ENCODE measurements around the gene TNS1.

DNA sequence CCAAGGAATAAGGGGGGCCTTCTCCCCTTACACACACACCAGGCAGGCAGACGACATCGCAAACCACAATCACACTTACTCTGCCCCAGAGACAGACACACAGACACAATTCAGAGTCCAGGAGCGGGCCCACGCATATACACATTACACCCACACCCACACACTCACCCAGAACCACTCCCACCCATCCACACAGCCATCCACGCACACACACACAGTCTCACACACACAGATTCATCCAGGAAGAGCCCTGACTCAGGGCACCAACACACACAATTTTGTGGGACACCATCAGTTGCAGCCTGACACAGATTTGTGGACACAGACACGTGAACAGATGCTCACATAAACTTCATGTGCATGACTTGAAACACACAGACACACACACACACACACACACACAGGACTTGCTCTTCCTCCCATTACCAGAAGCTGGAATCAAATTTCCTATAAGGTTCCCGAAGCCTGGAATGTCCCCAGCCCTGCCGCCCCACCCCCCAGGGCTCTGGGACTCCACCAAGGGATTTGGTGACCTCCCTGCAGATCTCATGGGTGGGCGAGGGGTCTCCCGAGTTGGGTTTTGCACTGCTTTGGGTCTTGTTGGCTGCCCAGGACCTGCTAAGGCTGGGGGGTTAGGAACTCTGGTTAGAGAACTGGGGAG lies 23.5 kb downstream of the TNS1 start:
- TF ChIP-seq TBL1XR1 (IDR thresholded peaks at IDR 0.05; ENCODE audit: low read depth, low read length) (no peak), BHLHE40 (IDR thresholded peaks at IDR 0.05; ENCODE audit: borderline replicate concordance in 1 of 2, low read depth in 2 of 2, low read length in 1 of 2) (no peak), SP1 (IDR thresholded peaks at IDR 0.05; ENCODE audit: low read depth, low read length) (no peak), DPF2 (IDR thresholded peaks at IDR 0.05) (no peak), POLR2A (IDR thresholded peaks at IDR 0.05; ENCODE audit: low read depth, low read length) (no peak), RAD51 (IDR thresholded peaks at IDR 0.05) (no peak), SUPT20H (IDR thresholded peaks at IDR 0.05; ENCODE audit: borderline replicate concordance, control insufficient read depth, low read depth, low read length) (no peak), CBFB (IDR thresholded peaks at IDR 0.05; ENCODE audit: low read depth) (no peak)
- TF ChIP-seq, protein P1, sequence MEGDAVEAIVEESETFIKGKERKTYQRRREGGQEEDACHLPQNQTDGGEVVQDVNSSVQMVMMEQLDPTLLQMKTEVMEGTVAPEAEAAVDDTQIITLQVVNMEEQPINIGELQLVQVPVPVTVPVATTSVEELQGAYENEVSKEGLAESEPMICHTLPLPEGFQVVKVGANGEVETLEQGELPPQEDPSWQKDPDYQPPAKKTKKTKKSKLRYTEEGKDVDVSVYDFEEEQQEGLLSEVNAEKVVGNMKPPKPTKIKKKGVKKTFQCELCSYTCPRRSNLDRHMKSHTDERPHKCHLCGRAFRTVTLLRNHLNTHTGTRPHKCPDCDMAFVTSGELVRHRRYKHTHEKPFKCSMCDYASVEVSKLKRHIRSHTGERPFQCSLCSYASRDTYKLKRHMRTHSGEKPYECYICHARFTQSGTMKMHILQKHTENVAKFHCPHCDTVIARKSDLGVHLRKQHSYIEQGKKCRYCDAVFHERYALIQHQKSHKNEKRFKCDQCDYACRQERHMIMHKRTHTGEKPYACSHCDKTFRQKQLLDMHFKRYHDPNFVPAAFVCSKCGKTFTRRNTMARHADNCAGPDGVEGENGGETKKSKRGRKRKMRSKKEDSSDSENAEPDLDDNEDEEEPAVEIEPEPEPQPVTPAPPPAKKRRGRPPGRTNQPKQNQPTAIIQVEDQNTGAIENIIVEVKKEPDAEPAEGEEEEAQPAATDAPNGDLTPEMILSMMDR (IDR thresholded peaks at IDR 0.05 in 2 of 3, conservative IDR thresholded peaks at IDR 0.05 in 1 of 3; ENCODE audit: control insufficient read depth in 2 of 3, extremely low read depth in 1 of 3, insufficient read depth in 1 of 3, low read depth in 3 of 3, low read length in 3 of 3) = no peak
- TF ChIP-seq, protein P2, sequence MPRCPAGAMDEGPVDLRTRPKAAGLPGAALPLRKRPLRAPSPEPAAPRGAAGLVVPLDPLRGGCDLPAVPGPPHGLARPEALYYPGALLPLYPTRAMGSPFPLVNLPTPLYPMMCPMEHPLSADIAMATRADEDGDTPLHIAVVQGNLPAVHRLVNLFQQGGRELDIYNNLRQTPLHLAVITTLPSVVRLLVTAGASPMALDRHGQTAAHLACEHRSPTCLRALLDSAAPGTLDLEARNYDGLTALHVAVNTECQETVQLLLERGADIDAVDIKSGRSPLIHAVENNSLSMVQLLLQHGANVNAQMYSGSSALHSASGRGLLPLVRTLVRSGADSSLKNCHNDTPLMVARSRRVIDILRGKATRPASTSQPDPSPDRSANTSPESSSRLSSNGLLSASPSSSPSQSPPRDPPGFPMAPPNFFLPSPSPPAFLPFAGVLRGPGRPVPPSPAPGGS (IDR thresholded peaks at IDR 0.05; ENCODE audit: borderline replicate concordance, insufficient read depth, low read depth, low read length, poor library complexity, severe bottlenecking) = no peak
- TF ChIP-seq, protein P3, sequence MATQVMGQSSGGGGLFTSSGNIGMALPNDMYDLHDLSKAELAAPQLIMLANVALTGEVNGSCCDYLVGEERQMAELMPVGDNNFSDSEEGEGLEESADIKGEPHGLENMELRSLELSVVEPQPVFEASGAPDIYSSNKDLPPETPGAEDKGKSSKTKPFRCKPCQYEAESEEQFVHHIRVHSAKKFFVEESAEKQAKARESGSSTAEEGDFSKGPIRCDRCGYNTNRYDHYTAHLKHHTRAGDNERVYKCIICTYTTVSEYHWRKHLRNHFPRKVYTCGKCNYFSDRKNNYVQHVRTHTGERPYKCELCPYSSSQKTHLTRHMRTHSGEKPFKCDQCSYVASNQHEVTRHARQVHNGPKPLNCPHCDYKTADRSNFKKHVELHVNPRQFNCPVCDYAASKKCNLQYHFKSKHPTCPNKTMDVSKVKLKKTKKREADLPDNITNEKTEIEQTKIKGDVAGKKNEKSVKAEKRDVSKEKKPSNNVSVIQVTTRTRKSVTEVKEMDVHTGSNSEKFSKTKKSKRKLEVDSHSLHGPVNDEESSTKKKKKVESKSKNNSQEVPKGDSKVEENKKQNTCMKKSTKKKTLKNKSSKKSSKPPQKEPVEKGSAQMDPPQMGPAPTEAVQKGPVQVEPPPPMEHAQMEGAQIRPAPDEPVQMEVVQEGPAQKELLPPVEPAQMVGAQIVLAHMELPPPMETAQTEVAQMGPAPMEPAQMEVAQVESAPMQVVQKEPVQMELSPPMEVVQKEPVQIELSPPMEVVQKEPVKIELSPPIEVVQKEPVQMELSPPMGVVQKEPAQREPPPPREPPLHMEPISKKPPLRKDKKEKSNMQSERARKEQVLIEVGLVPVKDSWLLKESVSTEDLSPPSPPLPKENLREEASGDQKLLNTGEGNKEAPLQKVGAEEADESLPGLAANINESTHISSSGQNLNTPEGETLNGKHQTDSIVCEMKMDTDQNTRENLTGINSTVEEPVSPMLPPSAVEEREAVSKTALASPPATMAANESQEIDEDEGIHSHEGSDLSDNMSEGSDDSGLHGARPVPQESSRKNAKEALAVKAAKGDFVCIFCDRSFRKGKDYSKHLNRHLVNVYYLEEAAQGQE (IDR thresholded peaks at IDR 0.05; ENCODE audit: low read depth, low read length) = no peak
